ENCODE data around the gene PPP1R8. TPM values are rescaled to one million over a fixed set of nuclear protein-coding genes. Genes with fewer than 3 reads are reported as not detected.

The PPP1R8 gene
- total RNA-seq: 10 to 100 TPM in 1 of 2 donors, 1 to 10 TPM in 1; 8.9 to 11.2 TPM

DNA sequence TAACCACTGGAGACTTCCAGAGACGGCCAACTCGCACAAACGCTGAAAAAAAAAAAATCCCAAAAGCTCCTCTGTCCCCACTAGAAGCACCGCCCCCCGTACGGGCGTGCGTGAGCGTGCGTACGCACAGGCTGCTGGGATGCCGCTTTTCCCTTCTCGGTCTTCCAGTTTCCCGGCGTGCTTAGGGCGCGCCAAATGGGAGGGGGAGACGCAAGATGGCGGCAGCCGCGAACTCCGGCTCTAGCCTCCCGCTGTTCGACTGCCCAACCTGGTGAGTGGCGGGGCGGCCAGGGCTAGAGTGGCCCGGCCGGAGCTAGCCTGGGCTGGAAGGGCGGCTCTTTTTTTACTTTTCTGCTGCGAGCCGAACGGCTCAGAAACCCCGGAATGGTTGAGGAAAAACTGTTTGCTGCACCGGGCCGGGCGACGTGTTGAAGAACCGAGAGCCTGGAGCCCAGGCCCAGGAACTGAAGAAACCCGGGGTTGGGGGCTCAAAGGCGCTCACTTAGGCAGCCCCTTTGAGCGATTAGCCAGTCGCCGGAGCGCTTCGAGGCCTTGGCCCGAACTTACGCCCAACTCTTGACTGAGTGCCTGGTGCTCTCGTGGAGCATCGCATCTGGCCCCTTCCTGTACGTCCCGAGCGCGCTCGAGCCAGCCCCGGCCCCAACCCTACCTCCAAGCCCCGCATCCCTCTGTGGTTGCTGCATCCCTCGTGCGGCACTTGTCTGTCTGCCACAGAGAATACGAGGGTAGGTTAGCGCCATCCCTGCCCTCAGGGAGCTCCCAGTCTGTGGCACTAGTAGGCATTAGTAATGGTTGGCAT lies at the start of gene PPP1R8:
TSS of gene PPP1R8 (plus strand) at position 162 of the 820 bp plus-strand sequence. CDS start at position 216, 54 bp downstream.
- intact Hi-C loops (cut with DNase I): no loop called here
- Histone ChIP-seq H3K4me3 (peak within 1 kb of the TSS; percentile 79 to 88), H3K4me1 (peaks cover 13% of the 10 kb centered on the region), H3K9me3 (no peaks in the 10 kb centered on the region), H3K36me3 (replicated peaks in 1 of 2; ENCODE audit: insufficient read depth in 1 of 2, low read depth in 2 of 2) (peaks cover 2 to 4% of the 10 kb centered on the region in 2 donors), H3K27me3 (no peaks in the 10 kb centered on the region), H3K27ac (peak within 1 kb of the TSS; percentile 48 to 93 (median 88))
- ATAC-seq (peak; percentile 99), DNase-seq (peak; percentile 90 to 96 (median 94))
- TF ChIP-seq POLR2A (IDR thresholded peaks at IDR 0.05): peak; percentile 52 to 86 (median 84)
- TF ChIP-seq, protein P1, sequence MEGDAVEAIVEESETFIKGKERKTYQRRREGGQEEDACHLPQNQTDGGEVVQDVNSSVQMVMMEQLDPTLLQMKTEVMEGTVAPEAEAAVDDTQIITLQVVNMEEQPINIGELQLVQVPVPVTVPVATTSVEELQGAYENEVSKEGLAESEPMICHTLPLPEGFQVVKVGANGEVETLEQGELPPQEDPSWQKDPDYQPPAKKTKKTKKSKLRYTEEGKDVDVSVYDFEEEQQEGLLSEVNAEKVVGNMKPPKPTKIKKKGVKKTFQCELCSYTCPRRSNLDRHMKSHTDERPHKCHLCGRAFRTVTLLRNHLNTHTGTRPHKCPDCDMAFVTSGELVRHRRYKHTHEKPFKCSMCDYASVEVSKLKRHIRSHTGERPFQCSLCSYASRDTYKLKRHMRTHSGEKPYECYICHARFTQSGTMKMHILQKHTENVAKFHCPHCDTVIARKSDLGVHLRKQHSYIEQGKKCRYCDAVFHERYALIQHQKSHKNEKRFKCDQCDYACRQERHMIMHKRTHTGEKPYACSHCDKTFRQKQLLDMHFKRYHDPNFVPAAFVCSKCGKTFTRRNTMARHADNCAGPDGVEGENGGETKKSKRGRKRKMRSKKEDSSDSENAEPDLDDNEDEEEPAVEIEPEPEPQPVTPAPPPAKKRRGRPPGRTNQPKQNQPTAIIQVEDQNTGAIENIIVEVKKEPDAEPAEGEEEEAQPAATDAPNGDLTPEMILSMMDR (IDR thresholded peaks at IDR 0.05): peak in 1 of 7 experiments; percentile 16
- 0 to 2% methylated on average over 5 to 60 of the region's 60 CpGs for WGBS, 2 donors

DNA sequence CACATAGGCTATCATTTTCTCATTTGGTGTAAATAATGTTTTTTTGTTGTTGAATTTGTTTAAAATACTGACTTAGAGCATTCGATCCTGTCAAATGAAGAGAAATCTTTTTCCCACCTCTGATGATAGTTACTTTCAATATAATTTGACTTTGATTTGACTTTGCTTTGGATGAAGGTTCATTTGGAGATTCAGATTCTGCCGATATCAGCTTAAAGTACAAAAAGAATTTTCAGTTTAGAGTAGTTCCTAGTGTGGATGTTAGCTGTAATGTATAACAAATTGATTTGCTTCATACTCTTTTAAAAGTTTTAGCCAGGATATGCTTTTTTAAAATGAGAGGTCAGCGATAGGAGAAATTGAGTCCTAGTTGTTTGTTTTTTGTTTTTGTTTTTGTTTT lies 47.6 kb upstream of the PPP1R8 start:
- intact Hi-C loops (cut with DNase I): no loop called here
- Histone ChIP-seq H3K27ac (no peak overlapping the region), H3K9me3 (no peaks in the 10 kb centered on the region)

DNA sequence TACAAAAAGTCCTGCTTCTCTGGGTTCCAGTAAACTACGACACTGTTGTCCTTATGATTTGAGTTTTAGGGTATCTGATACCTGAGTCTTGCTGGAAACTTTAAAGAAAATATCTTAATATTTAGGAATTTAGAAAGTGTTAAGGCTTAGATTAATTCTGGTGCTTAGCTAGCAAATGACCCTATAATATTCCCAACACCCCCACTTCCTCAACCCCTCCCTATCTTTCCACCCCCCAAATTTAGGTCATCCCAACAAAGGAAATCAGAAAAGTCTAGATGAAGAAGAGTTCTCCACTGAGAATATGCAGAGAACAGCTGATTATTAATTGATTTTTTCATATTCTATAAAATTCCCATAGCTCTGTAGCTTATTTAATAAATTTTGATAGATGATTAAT lies 45.9 kb upstream of the PPP1R8 start:
- Histone ChIP-seq H3K9me3 (no peaks in the 10 kb centered on the region), H3K27me3 (no peaks in the 10 kb centered on the region), H3K27ac (peak overlapping the region in 2 of 4 donors; percentile 66 to 68), H3K4me1 (peaks cover 40% of the 10 kb centered on the region), H3K36me3 (replicated peaks in 1 of 2; ENCODE audit: insufficient read depth in 1 of 2, low read depth in 2 of 2) (no peaks in the 10 kb centered on the region), H3K4me3 (no peak overlapping the region)
- ATAC-seq: no peak
- intact Hi-C loops (cut with DNase I): no loop called here
- no peak for DNase-seq
- TF ChIP-seq POLR2A (IDR thresholded peaks at IDR 0.05): no peak
- TF ChIP-seq, protein P1 (IDR thresholded peaks at IDR 0.05): no peak
- 93 to 97% methylated on average over 1 of the region's 1 CpG for WGBS, 2 donors

More for the DNA sequence above, 47.6 kb upstream of the PPP1R8 start:
- H3K27me3 ChIP-seq: no peaks in the 10 kb centered on the region
- ATAC-seq: no peak
- H3K4me3 ChIP-seq: no peak overlapping the region
- H3K36me3 ChIP-seq (replicated peaks in 1 of 2; ENCODE audit: insufficient read depth in 1 of 2, low read depth in 2 of 2): no peaks in the 10 kb centered on the region
- peaks cover 25% of the 10 kb centered on the region for H3K4me1 ChIP-seq
- DNase-seq: no peak
- TF ChIP-seq, protein P1 (IDR thresholded peaks at IDR 0.05): no peak
- no peak for TF ChIP-seq POLR2A (IDR thresholded peaks at IDR 0.05)
- WGBS, 2 donors: 96% methylated on average over 3 of the region's 3 CpGs

DNA sequence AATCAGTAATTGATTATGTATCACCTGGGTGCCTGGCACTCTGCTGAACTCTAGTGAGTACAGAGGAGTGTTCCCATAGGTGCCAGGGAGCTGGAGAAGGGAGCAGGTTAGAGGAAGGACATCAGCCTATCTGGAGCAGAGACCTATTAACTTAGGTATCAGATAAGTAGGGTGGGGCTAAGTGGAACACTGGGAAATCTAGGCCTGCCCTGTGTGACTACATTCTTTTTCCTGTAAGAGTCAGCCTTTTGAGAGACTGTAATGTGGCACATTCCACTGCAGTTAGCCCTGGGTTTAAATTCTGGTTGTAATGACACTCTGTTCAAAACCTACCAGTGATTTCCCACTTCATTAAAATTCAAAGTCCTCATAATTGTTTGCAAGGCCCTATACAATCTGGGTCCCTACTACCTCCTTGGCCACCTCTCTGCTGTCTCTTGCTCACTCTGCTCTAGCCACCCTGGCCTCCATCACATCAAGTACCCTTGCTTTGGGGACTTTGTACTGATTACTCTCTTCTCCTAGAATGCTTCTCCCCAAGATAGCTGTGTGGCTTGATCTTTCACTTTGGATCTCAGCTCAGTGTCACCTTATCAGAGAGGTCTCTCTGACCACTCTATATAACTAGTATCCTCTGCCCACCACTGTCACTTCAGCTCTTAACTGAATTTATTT lies 44.7 kb upstream of the PPP1R8 start:
- H3K4me1 ChIP-seq: peaks cover 46% of the 10 kb centered on the region
- DNase-seq: peak; percentile 20 to 48 (median 35)
- TF ChIP-seq POLR2A (IDR thresholded peaks at IDR 0.05): no peak
- TF ChIP-seq, protein P1 (IDR thresholded peaks at IDR 0.05): no peak

More for the DNA sequence above, 44.7 kb upstream of the PPP1R8 start:
- intact Hi-C loops (cut with DNase I): no loop called here
- Histone ChIP-seq H3K27me3 (no peaks in the 10 kb centered on the region), H3K4me3 (no peak overlapping the region), H3K9me3 (no peaks in the 10 kb centered on the region), H3K36me3 (replicated peaks in 1 of 2; ENCODE audit: insufficient read depth in 1 of 2, low read depth in 2 of 2) (no peaks in the 10 kb centered on the region), H3K27ac (peak overlapping the region; percentile 12 to 68 (median 64))
- peak; percentile 83 for ATAC-seq
